GM18868 (cell line): ENCODE data around the gene ZNF804A.

Experiments
- ATAC-seq: cut with Tn5 transposase; IDR thresholded peaks from one replicate; pipeline ENCODE4 v1.9.1; 2021; ENCODE audit warnings: mild to moderate bottlenecking, moderate library complexity; ENCODE audit not compliant: unreplicated experiment

ZNF804A gene

GRCh38 chr2:184598316-184599053, at the start of gene ZNF804A:
Gene ZNF804A (plus strand): TSS chr2:184598529. CDS start chr2:184598960, 431 bp downstream.
- ATAC-seq = peak; percentile 87

GRCh38 chr2:184549153-184549552, 49.2 kb upstream of the ZNF804A start:
- no peak for ATAC-seq

GRCh38 chr2:184551626-184552025, 46.7 kb upstream of the ZNF804A start:
- ATAC-seq = no peak

GRCh38 chr2:184554736-184555135, 43.6 kb upstream of the ZNF804A start:
- ATAC-seq = no peak

- no peak for ATAC-seq
Observed at GRCh38 chr2:184555352-184555751, 43.0 kb upstream of the ZNF804A start.

GRCh38 chr2:184556639-184557038, 41.7 kb upstream of the ZNF804A start:
- ATAC-seq = no peak

GRCh38 chr2:184558713-184559464, 39.4 kb upstream of the ZNF804A start:
- no peak for ATAC-seq

- no peak for ATAC-seq
Observed at GRCh38 chr2:184560603-184561002, 37.7 kb upstream of the ZNF804A start.

GRCh38 chr2:184562532-184562931, 35.8 kb upstream of the ZNF804A start:
- no peak for ATAC-seq

GRCh38 chr2:184564092-184564491, 34.2 kb upstream of the ZNF804A start:
- ATAC-seq = no peak

- no peak for ATAC-seq
Observed at GRCh38 chr2:184566716-184567115, 31.6 kb upstream of the ZNF804A start.

- ATAC-seq = no peak
Observed at GRCh38 chr2:184577056-184577455, 21.3 kb upstream of the ZNF804A start.

- no peak for ATAC-seq
Observed at GRCh38 chr2:184577743-184578142, 20.6 kb upstream of the ZNF804A start.

- no peak for ATAC-seq
Observed at GRCh38 chr2:184579226-184579625, 19.1 kb upstream of the ZNF804A start.

- no peak for ATAC-seq
Observed at GRCh38 chr2:184581391-184581790, 16.9 kb upstream of the ZNF804A start.

GRCh38 chr2:184589261-184589660, 9.1 kb upstream of the ZNF804A start:
- no peak for ATAC-seq

- peak; percentile 31 for ATAC-seq
Observed at GRCh38 chr2:184596819-184597411, 1.4 kb upstream of the ZNF804A start.

GRCh38 chr2:184597571-184597991, 748 bp upstream of the ZNF804A start:
- ATAC-seq = peak; percentile 16

GRCh38 chr2:184598002-184598315, 370 bp upstream of the ZNF804A start:
- ATAC-seq = no peak

- no peak for ATAC-seq
Observed at GRCh38 chr2:184599054-184599871, 934 bp downstream of the ZNF804A start.

- no peak for ATAC-seq
Observed at GRCh38 chr2:184599872-184600222, 1.5 kb downstream of the ZNF804A start.
